ENCODE data around the gene GMIP.

DNA sequence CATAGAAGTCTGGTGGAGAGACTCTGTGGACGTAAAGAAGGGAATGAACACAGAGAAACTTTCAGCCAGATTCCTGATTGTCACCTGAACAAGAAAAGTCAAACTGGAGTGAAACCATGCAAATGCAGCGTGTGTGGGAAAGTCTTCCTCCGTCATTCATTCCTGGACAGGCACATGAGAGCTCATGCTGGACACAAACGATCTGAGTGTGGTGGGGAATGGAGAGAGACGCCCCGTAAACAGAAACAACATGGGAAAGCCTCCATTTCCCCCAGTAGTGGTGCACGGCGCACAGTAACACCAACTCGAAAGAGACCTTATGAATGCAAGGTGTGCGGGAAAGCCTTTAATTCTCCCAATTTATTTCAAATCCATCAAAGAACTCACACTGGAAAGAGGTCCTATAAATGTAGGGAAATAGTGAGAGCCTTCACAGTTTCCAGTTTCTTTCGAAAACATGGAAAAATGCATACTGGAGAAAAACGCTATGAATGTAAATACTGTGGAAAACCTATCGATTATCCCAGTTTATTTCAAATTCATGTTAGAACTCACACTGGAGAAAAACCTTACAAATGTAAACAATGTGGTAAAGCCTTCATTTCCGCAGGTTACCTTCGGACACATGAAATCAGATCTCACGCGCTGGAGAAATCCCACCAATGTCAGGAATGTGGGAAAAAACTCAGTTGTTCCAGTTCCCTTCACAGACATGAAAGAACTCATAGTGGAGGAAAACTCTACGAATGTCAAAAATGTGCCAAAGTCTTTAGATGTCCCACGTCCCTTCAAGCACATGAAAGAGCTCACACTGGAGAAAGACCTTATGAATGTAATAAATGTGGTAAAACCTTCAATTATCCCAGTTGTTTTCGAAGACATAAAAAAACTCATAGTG is 36.0 kb upstream of the GMIP start:
- TF ChIP-seq, protein P1, sequence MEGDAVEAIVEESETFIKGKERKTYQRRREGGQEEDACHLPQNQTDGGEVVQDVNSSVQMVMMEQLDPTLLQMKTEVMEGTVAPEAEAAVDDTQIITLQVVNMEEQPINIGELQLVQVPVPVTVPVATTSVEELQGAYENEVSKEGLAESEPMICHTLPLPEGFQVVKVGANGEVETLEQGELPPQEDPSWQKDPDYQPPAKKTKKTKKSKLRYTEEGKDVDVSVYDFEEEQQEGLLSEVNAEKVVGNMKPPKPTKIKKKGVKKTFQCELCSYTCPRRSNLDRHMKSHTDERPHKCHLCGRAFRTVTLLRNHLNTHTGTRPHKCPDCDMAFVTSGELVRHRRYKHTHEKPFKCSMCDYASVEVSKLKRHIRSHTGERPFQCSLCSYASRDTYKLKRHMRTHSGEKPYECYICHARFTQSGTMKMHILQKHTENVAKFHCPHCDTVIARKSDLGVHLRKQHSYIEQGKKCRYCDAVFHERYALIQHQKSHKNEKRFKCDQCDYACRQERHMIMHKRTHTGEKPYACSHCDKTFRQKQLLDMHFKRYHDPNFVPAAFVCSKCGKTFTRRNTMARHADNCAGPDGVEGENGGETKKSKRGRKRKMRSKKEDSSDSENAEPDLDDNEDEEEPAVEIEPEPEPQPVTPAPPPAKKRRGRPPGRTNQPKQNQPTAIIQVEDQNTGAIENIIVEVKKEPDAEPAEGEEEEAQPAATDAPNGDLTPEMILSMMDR (IDR thresholded peaks at IDR 0.05; ENCODE audit: borderline replicate concordance, extremely low read depth, low read length, poor library complexity, severe bottlenecking) = no peak
- no peak for TF ChIP-seq EZH2 (IDR thresholded peaks at IDR 0.05; ENCODE audit: borderline replicate concordance, low read depth, low read length, severe bottlenecking)
